ENCODE results near the gene MAN1C1. TPM values are rescaled to one million over a fixed set of nuclear protein-coding genes. Genes with fewer than 3 reads are reported as not detected.

Gene MAN1C1
- total RNA-seq, 1 experiment from 2014 or later = 9.3 TPM

DNA sequence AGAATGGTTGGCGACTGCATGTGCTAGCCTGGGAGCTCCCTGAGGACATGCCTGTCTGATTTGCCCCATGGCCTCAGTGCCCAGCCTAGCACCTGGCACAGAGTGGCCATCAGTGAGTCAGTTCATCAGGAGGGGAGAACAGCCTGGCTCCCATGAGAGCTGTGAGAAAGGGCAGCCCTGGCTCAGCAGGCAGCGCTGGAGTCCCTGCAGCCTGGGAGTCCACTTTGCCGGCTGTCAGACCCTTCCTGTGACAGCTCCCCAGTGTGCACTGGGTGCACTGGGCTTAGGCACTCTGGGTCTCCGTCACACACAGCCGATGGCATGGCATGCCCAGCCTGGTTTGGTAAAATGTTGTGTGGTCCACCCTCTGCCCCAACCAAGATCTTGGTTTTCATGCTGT, 44.5 kb upstream of the MAN1C1 start:
- H3K4me1 Mint-ChIP-seq = peaks cover 46 to 56% of the 10 kb centered on the region in 2 experiments
- Histone ChIP-seq H3K4me1 (ENCODE audit: insufficient read depth, low read length) (no peaks in the 10 kb centered on the region; the same call in 1 of the 2 replicates), H3T11ph (ENCODE audit: low read length) (no peak overlapping the region), H2AK5ac (ENCODE audit: insufficient read length, low read length) (no peak overlapping the region), H3K56ac (ENCODE audit: insufficient read length, low read depth, low read length) (no peak overlapping the region), H3K4me2 (ENCODE audit: insufficient read depth, insufficient read length, low read length) (no peak overlapping the region), H4K91ac (ENCODE audit: insufficient read length, low read depth, low read length) (no peak overlapping the region), H3K14ac (ENCODE audit: insufficient read depth, low read length) (no peak overlapping the region), H3K18ac (ENCODE audit: insufficient read length, low read depth, low read length) (no peak overlapping the region), H3K27ac (ENCODE audit: insufficient read length, low read depth, low read length) (no peak overlapping the region), H4K8ac (replicated peaks; ENCODE audit: insufficient read length, low read depth, low read length) (no peak overlapping the region), H3K23me2 (ENCODE audit: insufficient read length, low read depth, low read length, poor library complexity, severe bottlenecking) (no peaks in the 10 kb centered on the region), H2BK12ac (ENCODE audit: insufficient read length, low read depth, low read length) (no peak overlapping the region), H3K79me1 (ENCODE audit: insufficient read depth, low read depth, low read length, poor library complexity, severe bottlenecking) (no peaks in the 10 kb centered on the region), H2BK15ac (ENCODE audit: low read depth, low read length) (no peak overlapping the region), H2BK20ac (ENCODE audit: low read depth, low read length, poor library complexity, severe bottlenecking) (no peak overlapping the region), H2BK120ac (ENCODE audit: low read depth, low read length, poor library complexity, severe bottlenecking) (no peak overlapping the region), H3K27me3 (ENCODE audit: insufficient read depth, low read length) (no peaks in the 10 kb centered on the region), H3K9me3 (ENCODE audit: control insufficient read depth, low read depth, low read length) (no peaks in the 10 kb centered on the region), H3K79me2 (ENCODE audit: insufficient read depth, low read length) (no peaks in the 10 kb centered on the region), H3K4ac (ENCODE audit: low read depth, low read length) (no peak overlapping the region), H3K23ac (ENCODE audit: insufficient read length, low read depth, low read length) (no peak overlapping the region), H4K20me1 (ENCODE audit: control insufficient read depth, insufficient read depth, insufficient read length) (no peaks in the 10 kb centered on the region), H4K5ac (ENCODE audit: insufficient read length, low read depth, low read length) (no peak overlapping the region), H2AFZ (ENCODE audit: low read length) (no peak overlapping the region), H2BK5ac (ENCODE audit: insufficient read length, low read length) (no peak overlapping the region), H3K9ac (ENCODE audit: extremely low read depth, insufficient read length, low read length) (no peak overlapping the region)
- no peaks in the 10 kb centered on the region for H3K9me3 Mint-ChIP-seq
- TF ChIP-seq, protein P1, sequence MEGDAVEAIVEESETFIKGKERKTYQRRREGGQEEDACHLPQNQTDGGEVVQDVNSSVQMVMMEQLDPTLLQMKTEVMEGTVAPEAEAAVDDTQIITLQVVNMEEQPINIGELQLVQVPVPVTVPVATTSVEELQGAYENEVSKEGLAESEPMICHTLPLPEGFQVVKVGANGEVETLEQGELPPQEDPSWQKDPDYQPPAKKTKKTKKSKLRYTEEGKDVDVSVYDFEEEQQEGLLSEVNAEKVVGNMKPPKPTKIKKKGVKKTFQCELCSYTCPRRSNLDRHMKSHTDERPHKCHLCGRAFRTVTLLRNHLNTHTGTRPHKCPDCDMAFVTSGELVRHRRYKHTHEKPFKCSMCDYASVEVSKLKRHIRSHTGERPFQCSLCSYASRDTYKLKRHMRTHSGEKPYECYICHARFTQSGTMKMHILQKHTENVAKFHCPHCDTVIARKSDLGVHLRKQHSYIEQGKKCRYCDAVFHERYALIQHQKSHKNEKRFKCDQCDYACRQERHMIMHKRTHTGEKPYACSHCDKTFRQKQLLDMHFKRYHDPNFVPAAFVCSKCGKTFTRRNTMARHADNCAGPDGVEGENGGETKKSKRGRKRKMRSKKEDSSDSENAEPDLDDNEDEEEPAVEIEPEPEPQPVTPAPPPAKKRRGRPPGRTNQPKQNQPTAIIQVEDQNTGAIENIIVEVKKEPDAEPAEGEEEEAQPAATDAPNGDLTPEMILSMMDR (conservative IDR thresholded peaks at IDR 0.05) = no peak
- no peaks in the 10 kb centered on the region; a peak in 2 of 7 replicates for H3K36me3 Mint-ChIP-seq (ENCODE audit: insufficient read depth in 1 of 3, low read depth in 3 of 3)
- H3K4me3 Mint-ChIP-seq = no peak overlapping the region
- DNase-seq = no peak
- H3K27ac Mint-ChIP-seq = no peak overlapping the region
- peaks cover 1% of the 10 kb centered on the region for H3K27me3 Mint-ChIP-seq (ENCODE audit: low read depth)
- WGBS (ENCODE audit: extremely low coverage, insufficient read length, low lambda C conversion rate) = no CpG with 5 or more reads among the region's 5 CpGs
